GM15510 (cell line): Measurements from ENCODE around the gene PSKH1.
A peak's percentile ranks its signal among the peaks of the same experiment; 100 is the strongest.

Experiments used
- POLR2A ChIP-seq: IDR thresholded peaks from 3 replicates; pipeline ENCODE4 v1.6.1; 2011; ENCODE audit warnings: borderline replicate concordance; ENCODE audit not compliant: insufficient read length; ENCODE audit errors: extremely low read depth

PSKH1 gene

DNA sequence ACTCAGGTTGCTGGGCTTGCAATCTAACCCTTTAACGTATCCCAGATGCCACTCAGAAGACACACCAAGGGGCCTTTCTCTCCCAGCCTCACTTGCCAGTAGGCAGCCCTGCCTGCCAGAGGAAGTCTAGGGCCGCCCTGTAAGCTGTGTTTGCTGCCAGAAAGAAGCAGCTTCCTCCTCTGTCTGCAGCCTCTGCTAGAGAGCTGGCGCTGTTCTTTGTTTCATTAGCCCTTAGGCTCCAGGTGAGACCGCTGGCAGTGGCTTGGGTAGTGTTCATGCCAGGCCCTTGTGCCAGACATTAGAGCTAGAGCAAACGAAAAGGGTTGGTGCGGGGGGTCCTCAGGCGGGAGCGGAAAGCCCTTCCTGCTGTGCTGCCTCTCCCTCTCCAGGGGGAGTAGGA is 29.7 kb downstream of the PSKH1 start:
- no peak for TF ChIP-seq POLR2A

DNA sequence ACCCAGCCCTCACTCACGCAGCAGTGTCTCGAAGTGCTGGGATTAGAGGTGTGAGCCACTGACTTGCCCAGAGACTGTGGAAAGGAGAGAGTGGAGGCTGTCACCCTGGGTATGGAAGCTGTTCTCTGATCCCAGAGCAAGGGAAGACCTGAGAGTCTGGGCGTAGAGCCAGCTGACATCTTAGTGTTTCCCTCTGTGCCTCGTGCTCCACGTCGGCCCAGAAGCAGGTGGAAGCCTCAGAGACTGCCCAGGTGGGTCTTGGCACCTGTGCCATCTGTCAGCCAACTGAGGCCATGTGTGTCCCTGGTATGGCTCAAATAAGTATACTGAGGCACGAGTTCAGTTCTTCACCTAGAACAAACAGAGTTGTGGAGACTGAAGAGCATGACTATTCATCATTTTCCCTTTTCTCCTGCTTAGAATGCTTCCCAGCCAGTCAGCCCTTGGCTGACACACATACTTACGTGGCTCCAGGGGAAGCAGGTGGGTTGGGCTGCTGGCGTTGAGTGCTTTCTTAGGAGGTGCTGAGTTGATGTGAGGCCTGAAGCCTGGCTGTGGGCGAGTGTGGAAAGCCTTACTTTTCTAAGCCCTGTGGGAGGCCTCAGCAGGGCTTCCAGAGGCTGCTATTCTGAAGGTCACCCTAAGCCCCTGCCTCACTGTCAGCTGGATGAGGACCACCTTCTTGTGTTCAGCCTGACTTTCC is 30.5 kb downstream of the PSKH1 start:
- TF ChIP-seq POLR2A = no peak

- no peak for TF ChIP-seq POLR2A
These were observed 31.3 kb downstream of the PSKH1 start for GRCh38 chr16:67924140-67924906.

GRCh38 chr16:67926181-67926750 is 33.2 kb downstream of the PSKH1 start:
- TF ChIP-seq POLR2A = no peak

DNA sequence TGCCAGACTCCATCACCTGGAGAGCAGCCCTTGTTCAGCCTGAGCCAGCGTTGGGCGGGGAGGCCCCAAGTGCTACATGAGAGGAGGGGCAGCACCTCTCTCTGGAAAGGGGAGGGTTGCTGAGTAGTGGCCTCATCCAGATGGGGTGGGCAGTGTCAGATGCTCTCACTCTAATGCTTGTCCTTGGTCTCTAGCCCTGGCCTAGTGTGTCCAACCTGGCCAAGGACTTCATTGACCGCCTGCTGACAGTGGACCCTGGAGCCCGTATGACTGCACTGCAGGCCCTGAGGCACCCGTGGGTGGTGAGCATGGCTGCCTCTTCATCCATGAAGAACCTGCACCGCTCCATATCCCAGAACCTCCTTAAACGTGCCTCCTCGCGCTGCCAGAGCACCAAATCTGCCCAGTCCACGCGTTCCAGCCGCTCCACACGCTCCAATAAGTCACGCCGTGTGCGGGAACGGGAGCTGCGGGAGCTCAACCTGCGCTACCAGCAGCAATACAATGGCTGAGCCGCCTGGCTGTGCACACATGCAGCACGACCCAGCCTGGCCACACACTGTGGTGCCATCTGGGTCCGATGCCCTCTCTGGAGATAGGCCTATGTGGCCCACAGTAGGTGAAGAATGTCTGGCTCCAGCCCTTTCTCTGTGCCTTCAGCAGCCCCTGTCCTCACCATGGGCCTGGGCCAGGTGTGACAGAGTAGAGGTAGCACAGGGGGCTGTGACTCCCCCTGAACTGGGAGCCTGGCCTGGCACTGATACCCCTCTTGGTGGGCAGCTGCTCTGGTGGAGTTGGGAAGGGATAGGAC is 34.3 kb downstream of the PSKH1 start:
- TF ChIP-seq POLR2A = no peak

DNA sequence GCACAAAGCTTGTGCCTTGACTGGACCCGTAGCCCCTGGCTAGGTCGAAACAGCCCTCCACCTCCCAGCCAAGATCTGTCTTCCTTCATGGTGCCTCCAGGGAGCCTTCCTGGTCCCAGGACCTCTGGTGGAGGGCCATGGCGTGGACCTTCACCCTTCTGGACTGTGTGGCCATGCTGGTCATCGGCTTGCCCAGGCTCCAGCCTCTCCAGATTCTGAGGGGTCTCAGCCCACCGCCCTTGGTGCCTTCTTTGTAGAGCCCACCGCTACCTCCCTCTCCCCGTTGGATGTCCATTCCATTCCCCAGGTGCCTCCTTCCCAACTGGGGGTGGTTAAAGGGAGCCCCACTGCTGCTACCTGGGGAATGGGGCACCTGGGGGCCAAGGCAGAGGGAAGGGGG is 35.1 kb downstream of the PSKH1 start:
- no peak for TF ChIP-seq POLR2A

DNA sequence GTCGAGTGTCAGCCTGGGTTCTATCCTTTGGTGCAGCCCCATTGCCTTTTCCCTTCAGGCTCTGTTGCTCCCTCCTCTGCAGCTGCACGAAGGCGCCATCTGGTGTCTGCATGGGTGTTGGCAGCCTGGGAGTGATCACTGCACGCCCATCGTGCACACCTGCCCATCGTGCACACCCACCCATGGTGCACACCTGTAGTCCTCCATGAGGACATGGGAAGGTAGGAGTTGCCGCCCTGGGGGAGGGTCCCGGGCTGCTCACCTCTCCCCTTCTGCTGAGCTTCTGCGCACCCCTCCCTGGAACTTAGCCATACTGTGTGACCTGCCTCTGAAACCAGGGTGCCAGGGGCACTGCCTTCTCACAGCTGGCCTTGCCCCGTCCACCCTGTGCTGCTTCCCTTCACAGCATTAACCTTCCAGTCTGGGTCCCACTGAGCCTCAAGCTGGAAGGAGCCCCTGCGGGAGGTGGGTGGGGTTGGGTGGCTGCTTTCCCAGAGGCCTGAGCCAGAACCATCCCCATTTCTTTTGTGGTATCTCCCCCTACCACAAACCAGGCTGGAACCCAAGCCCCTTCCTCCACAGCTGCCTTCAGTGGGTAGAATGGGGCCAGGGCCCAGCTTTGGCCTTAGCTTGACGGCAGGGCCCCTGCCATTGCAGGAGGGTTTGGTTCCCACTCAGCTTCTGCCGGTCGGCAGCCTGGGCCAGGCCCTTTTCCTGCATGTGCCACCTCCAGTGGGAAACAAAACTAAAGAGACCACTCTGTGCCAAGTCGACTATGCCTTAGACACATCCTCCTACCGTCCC is 35.7 kb downstream of the PSKH1 start:
- TF ChIP-seq POLR2A = no peak

DNA sequence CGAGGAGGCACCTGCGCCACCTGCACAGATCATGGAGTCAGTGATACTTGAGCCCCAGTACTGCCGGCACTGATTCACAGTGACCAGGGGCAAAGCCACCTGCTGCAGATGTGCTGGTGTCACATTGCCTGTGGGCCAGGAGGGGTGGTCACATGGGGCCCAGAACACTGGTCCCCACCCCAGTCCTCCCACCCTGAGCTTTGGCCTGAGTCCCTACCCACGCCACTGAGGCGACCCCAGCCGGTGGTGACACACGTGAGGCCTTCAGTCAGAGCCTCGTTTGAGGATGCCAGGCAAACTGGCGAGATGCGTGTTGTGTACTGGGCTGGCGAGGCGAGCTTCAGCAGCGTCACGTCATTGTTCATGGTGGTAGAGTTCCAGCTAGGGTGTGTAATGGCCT is 37.1 kb downstream of the PSKH1 start:
- peak; percentile 15 for TF ChIP-seq POLR2A

DNA sequence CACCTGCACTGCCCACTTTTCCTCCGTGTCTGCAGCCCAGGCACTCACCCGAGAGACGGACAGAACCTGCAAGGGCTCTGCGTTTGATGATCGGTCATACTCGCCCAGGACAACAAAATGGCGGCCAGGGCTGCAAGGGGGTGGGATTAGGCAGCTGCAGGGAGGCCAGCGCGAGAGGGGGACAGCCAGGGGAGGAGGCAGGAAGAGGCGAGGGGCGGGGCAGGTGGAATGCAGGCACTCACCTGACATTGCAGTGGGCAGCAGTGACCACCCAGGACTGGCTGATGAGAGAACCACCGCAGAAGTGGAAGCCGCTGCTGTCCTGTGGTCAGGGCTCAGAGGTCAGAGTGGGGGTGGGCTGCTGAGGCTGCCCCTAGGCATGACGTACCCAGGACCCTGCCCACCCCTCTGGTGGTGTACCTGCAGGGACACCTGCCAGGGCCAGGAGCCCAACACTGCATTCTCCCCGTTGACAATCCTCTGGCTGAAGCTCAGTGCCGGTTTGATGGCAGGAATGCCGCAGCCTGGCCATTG is 37.7 kb downstream of the PSKH1 start:
- TF ChIP-seq POLR2A = no peak

- TF ChIP-seq POLR2A = peak; percentile 9
These were observed 38.8 kb downstream of the PSKH1 start, which contains the start of gene CTRL for GRCh38 chr16:67931712-67932461. Gene CTRL (minus strand): TSS chr16:67931862. CDS start chr16:67931852, 10 bp downstream.

GRCh38 chr16:67932462-67932840 is 39.4 kb downstream of the PSKH1 start:
- TF ChIP-seq POLR2A = no peak

GRCh38 chr16:67933805-67934204 is 40.8 kb downstream of the PSKH1 start:
- no peak for TF ChIP-seq POLR2A
